GM12892 (cell line): ENCODE data around the gene ETV2.
"Not testable (repeated sequence)": the region's sequence is repeated elsewhere in the genome, so short reads cannot be mapped to it uniquely, and the experiment has no call there.

Experiments used
- POLR2A ChIP-seq: IDR thresholded peaks from 2 replicates; pipeline ENCODE4 v1.6.1; 2011; ENCODE audit warnings: low read depth, low read length, control low read depth
- POLR2AphosphoS5 ChIP-seq: IDR thresholded peaks from 2 replicates; pipeline ENCODE4 v1.6.1; 2011; ENCODE audit warnings: low read depth, low read length, control low read depth

DNA sequence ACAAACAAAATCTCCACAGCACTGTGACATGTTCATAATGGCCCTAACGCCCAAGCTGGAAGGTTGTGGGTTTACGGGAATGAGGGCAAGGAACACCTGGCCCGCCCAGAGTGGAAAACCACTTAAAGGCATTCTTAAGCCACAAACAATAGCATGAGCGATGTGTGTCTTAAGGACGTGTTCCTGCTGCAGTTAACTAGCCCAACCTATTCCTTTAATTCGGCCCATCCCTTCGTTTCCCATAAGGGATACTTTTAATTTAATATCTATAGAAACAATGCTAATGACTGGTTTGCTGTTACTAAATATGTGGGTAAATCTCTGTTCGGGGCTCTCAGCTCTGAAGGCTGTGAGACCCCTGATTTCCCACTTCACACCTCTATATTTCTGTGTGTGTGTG lies 34.4 kb upstream of the ETV2 start:
- TF ChIP-seq POLR2A, POLR2AphosphoS5: not testable (repeated sequence)
